GM23338 (cell line): ENCODE results near the gene NCOA7. TPM values are rescaled to one million over a fixed set of nuclear protein-coding genes. Genes with fewer than 3 reads are reported as not detected.

Experiments
- ATAC-seq: fragments of 200-7000 bp; cut with Tn5 transposase; 3 replicates; pipeline ENCODE4 v1.9.1; 2020
- DNase-seq: peaks from one replicate; pipeline ENCODE4 v3.0.0-alpha.2; 2015; ENCODE audit warnings: low spot score
- H2AFZ ChIP-seq: fragments of 200-600 bp; sonication (generic); 2 replicates; pipeline ENCODE4 v1.8.0; 2016; ENCODE audit warnings: antibody characterized with exemption, mild to moderate bottlenecking, moderate library complexity
- H3F3A ChIP-seq: fragments of 200-600 bp; sonication (generic); replicated peaks from 2 replicates; pipeline ENCODE4 v1.8.0; 2017; ENCODE audit warnings: antibody characterized with exemption, mixed run types, low read depth
- H3K27ac ChIP-seq: fragments of 200-600 bp; sonication (generic); 2 replicates; pipeline ENCODE4 v1.6.1; 2016; ENCODE audit warnings: low read depth
- H3K27me3 ChIP-seq: fragments of 200-600 bp; sonication (generic); 2 replicates; pipeline ENCODE4 v1.8.0; 2016; ENCODE audit warnings: mild to moderate bottlenecking, mixed run types, moderate library complexity; ENCODE audit not compliant: insufficient read depth
- H3K36me3 ChIP-seq: fragments of 200-600 bp; sonication (generic); 2 replicates; pipeline ENCODE4 v1.8.0; 2016; ENCODE audit warnings: mild to moderate bottlenecking; ENCODE audit not compliant: insufficient read depth
- H3K4me1 ChIP-seq: fragments of 200-600 bp; sonication (generic); 2 replicates; pipeline ENCODE4 v1.8.0; 2016; ENCODE audit warnings: mild to moderate bottlenecking, moderate library complexity; ENCODE audit not compliant: insufficient read depth
- H3K4me2 ChIP-seq: fragments of 200-600 bp; sonication (generic); 2 replicates; pipeline ENCODE4 v1.7.1; 2017; ENCODE audit warnings: mixed run types
- H3K4me3 ChIP-seq: fragments of 200-600 bp; sonication (generic); 2 replicates; pipeline ENCODE4 v1.6.1; 2016; ENCODE audit warnings: mixed run types
- H3K79me2 ChIP-seq: fragments of 200-600 bp; sonication (generic); replicated peaks from 2 replicates; pipeline ENCODE4 v1.8.0; 2017; ENCODE audit warnings: mild to moderate bottlenecking; ENCODE audit not compliant: insufficient read depth
- H3K9me2 ChIP-seq: fragments of 200-600 bp; sonication (generic); 2 replicates; pipeline ENCODE4 v1.8.0; 2017; ENCODE audit not compliant: insufficient read depth
- H4K20me1 ChIP-seq: fragments of 200-600 bp; sonication (generic); replicated peaks from 2 replicates; pipeline ENCODE4 v1.8.0; 2017; ENCODE audit warnings: mild to moderate bottlenecking; ENCODE audit not compliant: insufficient read depth
- H3K27ac Mint-ChIP-seq: 2 replicates; pipeline ENCODE4 v1.8.0; 2020; ENCODE audit warnings: inconsistent platforms, mild to moderate bottlenecking, moderate library complexity, mixed read lengths
- H3K27me3 Mint-ChIP-seq: 3 replicates; pipeline ENCODE4 v1.8.0; 2022; ENCODE audit warnings: low read depth, mild to moderate bottlenecking, moderate library complexity, mixed read lengths, inconsistent platforms; ENCODE audit not compliant: insufficient read depth, poor library complexity
- H3K36me3 Mint-ChIP-seq: 3 replicates; pipeline ENCODE4 v1.8.0; 2021; ENCODE audit warnings: low read depth, mild to moderate bottlenecking, inconsistent platforms, moderate library complexity, mixed read lengths
- H3K4me1 Mint-ChIP-seq: 3 replicates; pipeline ENCODE4 v1.8.0; 2020; ENCODE audit warnings: mild to moderate bottlenecking, inconsistent platforms, mixed read lengths
- H3K4me3 Mint-ChIP-seq: 3 replicates; pipeline ENCODE4 v1.8.0; 2021; ENCODE audit warnings: moderate library complexity, mild to moderate bottlenecking, inconsistent platforms, mixed read lengths
- H3K9me3 Mint-ChIP-seq: 3 replicates; pipeline ENCODE4 v1.8.0; 2020; ENCODE audit warnings: moderate library complexity, mild to moderate bottlenecking, inconsistent platforms, mixed read lengths
- EZH2 ChIP-seq: fragments of 200-600 bp; sonication (generic); IDR thresholded peaks from one replicate; pipeline ENCODE4 v1.8.0; 2017; ENCODE audit warnings: antibody characterized with exemption, mild to moderate bottlenecking, low read depth; ENCODE audit not compliant: unreplicated experiment
- JUNB ChIP-seq: IDR thresholded peaks from one replicate; pipeline ENCODE4 v1.6.1; 2016; ENCODE audit warnings: antibody characterized with exemption; ENCODE audit not compliant: unreplicated experiment
- ZNF114 ChIP-seq: fragments of 250-450 bp; sonication (Bioruptor Pico); IDR thresholded peaks from 2 replicates; pipeline ENCODE4 v1.5.0; 2020; ENCODE audit warnings: mild to moderate bottlenecking, moderate library complexity
- ZNF462 ChIP-seq: fragments of 250-450 bp; sonication (Bioruptor Pico); IDR thresholded peaks from 2 replicates; pipeline ENCODE4 v1.5.0; 2020; ENCODE audit warnings: mild to moderate bottlenecking, moderate library complexity
- polyA plus RNA-seq: library from polyadenylated mRNA; unstranded; fragments of >200 nt; fragmentation: Nextera tagmentation; extraction: Ambion mirVana; gene quantifications from 2 replicates; pipeline ENCODE4 v1.2.1, GENCODE V29; 2016
- total RNA-seq: library from RNA; depleted of rRNA; stranded (reverse); fragments of >200 nt; shearing (Covaris generic); gene quantifications from 2 replicates; pipeline ENCODE4 v1.2.3, GENCODE V29; 2014
- TF ChIP-seq, protein P1 (sequence below): IDR thresholded peaks from one replicate; pipeline ENCODE4 v1.6.1; 2018; ENCODE audit warnings: antibody characterized with exemption; ENCODE audit not compliant: unreplicated experiment

NCOA7 gene
- total and polyA plus RNA-seq, 2 experiments from 2014 or later, result 9.3 to 15.7 TPM

GRCh38 chr6:125824946-125825771, 34.4 kb downstream of the NCOA7 start:
- Histone ChIP-seq H2AFZ (no peak overlapping the region), H3K4me2 (no peak overlapping the region), H3K36me3 (no peaks in the 10 kb centered on the region), H3K4me1 (peaks cover 4% of the 10 kb centered on the region), H3K79me2 (no peaks in the 10 kb centered on the region), H3K9me2 (no peaks in the 10 kb centered on the region), H3F3A (no peaks in the 10 kb centered on the region), H3K4me3 (no peak overlapping the region), H3K27me3 (no peaks in the 10 kb centered on the region), H4K20me1 (no peaks in the 10 kb centered on the region), H3K27ac (no peak overlapping the region)
- Mint-ChIP-seq H3K27me3 (peaks cover 2% of the 10 kb centered on the region), H3K9me3 (no peaks in the 10 kb centered on the region), H3K4me1 (peaks cover 6% of the 10 kb centered on the region), H3K27ac (no peak overlapping the region), H3K4me3 (no peak overlapping the region), H3K36me3 (no peaks in the 10 kb centered on the region; the same call in 2 of the 3 replicates)
- no peak for DNase-seq
- ATAC-seq, result no peak
- TF ChIP-seq JUNB (no peak), ZNF462 (no peak), EZH2 (no peak), ZNF114 (CRISPR knock-in tag) (no peak)
- TF ChIP-seq, protein P1, sequence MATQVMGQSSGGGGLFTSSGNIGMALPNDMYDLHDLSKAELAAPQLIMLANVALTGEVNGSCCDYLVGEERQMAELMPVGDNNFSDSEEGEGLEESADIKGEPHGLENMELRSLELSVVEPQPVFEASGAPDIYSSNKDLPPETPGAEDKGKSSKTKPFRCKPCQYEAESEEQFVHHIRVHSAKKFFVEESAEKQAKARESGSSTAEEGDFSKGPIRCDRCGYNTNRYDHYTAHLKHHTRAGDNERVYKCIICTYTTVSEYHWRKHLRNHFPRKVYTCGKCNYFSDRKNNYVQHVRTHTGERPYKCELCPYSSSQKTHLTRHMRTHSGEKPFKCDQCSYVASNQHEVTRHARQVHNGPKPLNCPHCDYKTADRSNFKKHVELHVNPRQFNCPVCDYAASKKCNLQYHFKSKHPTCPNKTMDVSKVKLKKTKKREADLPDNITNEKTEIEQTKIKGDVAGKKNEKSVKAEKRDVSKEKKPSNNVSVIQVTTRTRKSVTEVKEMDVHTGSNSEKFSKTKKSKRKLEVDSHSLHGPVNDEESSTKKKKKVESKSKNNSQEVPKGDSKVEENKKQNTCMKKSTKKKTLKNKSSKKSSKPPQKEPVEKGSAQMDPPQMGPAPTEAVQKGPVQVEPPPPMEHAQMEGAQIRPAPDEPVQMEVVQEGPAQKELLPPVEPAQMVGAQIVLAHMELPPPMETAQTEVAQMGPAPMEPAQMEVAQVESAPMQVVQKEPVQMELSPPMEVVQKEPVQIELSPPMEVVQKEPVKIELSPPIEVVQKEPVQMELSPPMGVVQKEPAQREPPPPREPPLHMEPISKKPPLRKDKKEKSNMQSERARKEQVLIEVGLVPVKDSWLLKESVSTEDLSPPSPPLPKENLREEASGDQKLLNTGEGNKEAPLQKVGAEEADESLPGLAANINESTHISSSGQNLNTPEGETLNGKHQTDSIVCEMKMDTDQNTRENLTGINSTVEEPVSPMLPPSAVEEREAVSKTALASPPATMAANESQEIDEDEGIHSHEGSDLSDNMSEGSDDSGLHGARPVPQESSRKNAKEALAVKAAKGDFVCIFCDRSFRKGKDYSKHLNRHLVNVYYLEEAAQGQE, result no peak
